ENCODE data around the gene PLEK.
"Not testable (repeated sequence)": the region's sequence is repeated elsewhere in the genome, so short reads cannot be mapped to it uniquely, and the experiment has no call there.

The PLEK gene

GRCh38 chr2:68341062-68341329 lies 24.1 kb upstream of the PLEK start:
- H3K4me3 ChIP-seq (ENCODE audit: low read length), result no peak overlapping the region
- no peak for TF ChIP-seq CTCF (conservative IDR thresholded peaks at IDR 0.05; ENCODE audit: low read length)
- no peak for DNase-seq (ENCODE audit: low read depth)

DNA sequence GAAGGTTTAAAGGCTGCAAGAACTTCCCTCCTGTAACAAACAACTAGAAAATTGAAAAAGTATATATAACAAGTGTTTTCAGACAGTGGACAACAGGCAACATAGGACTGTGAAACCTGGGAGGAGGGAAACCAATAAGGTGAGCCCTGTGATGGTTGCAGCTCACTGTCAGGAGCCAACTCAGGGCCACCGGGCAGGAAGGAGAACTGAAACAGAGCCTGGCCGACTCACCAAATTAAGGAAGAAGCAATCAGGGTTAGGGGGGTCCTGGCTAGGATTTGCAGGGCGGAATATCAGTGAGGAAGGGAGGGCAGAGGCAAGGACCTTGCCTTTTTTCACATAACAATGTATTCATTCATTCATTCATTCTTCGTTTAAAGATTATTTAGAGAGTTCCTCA lies 23.5 kb upstream of the PLEK start:
- DNase-seq (ENCODE audit: low read depth), result no peak
- H3K4me3 ChIP-seq (ENCODE audit: low read length), result no peak overlapping the region
- no peak for TF ChIP-seq CTCF (conservative IDR thresholded peaks at IDR 0.05; ENCODE audit: low read length)

DNA sequence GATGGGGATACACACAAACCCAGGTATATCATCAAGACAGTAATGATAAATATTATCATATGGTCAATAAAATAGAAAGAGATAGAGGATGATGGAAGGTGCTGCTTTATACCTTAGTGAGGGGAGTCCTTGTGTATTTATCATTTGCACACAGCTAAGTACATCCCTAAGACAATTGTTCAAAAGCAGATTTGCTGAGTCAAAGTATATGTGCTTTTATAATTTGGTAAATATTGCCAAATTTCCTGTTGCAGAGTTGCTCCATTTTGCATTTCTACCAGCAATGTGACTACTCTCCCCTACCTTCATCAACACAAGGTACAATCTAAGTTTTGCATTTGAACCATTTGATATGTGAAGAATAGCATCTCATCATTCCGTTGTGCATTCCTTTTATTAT lies 22.6 kb upstream of the PLEK start:
- no peak overlapping the region for H3K4me3 ChIP-seq (ENCODE audit: low read length)
- no peak for DNase-seq (ENCODE audit: low read depth)
- TF ChIP-seq CTCF (conservative IDR thresholded peaks at IDR 0.05; ENCODE audit: low read length), result no peak

GRCh38 chr2:68344031-68344430 lies 21.1 kb upstream of the PLEK start:
- H3K4me3 ChIP-seq (ENCODE audit: low read length), result no peak overlapping the region
- TF ChIP-seq CTCF (conservative IDR thresholded peaks at IDR 0.05; ENCODE audit: low read length), result no peak

DNA sequence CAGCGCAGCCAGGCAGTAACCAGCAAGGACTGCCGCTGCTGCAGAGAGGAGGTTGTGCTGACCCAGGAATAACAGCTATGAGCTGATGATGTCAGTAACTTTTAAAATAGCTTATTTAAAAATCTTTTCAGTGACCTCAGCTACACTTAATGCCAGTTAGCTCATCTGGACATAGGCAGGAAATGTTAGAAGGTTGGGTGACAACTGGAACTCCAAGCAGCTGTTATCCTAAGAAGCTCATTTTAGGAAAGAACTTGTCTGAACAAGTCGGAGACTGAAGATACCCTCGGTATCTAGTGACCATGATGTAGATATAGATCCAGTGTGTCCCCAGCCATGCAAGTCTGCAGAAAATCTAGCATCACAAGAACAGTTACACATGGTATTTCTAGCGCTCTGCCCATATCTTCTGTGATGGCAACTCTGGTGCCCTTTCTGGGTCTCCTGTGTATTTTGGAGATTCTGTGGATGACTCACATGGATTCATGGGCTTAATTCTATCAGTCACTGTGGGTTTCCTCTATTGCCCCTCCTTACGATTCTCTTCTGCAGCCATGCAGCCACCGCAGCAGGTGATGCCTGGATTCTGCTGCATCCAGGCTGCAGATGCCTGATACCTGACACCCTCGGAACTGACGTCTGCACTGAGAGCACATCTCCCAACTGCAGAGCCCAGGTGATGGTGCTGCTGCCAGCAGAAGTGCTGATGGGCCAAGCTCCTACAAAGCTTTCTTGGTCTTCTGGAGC lies 19.8 kb upstream of the PLEK start:
- H3K4me3 ChIP-seq (ENCODE audit: low read length), result no peak overlapping the region
- TF ChIP-seq CTCF (conservative IDR thresholded peaks at IDR 0.05; ENCODE audit: low read length), result no peak
- DNase-seq (ENCODE audit: low read depth), result no peak

More at GRCh38 chr2:68344031-68344430, 21.1 kb upstream of the PLEK start:
- DNase-seq (ENCODE audit: low read depth), result no peak

DNA sequence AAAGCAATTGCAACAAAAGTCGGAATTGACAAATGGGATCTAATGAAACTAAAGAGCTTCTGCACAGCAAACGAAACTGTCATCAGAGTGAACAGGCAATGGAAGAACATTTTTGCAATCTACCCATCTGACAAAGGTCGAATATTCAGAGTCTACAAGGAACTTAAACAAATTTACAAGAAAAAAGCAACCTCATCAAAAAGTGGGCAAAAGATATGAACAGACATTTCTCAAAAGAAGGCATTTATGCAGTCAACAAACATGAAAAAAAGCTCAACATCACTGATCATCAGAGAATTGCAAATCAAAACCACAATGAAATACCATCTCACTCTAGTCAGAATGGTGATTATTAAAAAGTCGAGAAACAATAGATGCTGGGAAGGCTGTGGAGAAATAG lies 16.0 kb upstream of the PLEK start:
- not testable (repeated sequence) for H3K4me3 ChIP-seq (ENCODE audit: low read length); DNase-seq (ENCODE audit: low read depth)

GRCh38 chr2:68351997-68352396 lies 13.1 kb upstream of the PLEK start:
- no peak overlapping the region for H3K4me3 ChIP-seq (ENCODE audit: low read length)
- DNase-seq (ENCODE audit: low read depth), result no peak
- no peak for TF ChIP-seq CTCF (conservative IDR thresholded peaks at IDR 0.05; ENCODE audit: low read length)

All from AG10803 (cell line).